Keratinocyte (primary cell): ENCODE results near the gene GCFC2. TPM values are rescaled to one million over a fixed set of nuclear protein-coding genes. Genes with fewer than 3 reads are reported as not detected.

ENCODE experiments used
- DNase-seq: peaks from one replicate; pipeline ENCODE4 v3.0.0-alpha.2; 2011; ENCODE audit warnings: low read depth, missing footprints, low spot score
- FAIRE-seq: peaks from 2 replicates; lab custom pipeline; 2011; peaks lifted over from hg19 to GRCh38; lab: Jason Lieb, UNC
- H2AFZ ChIP-seq: 2 replicates; pipeline ENCODE4 v1.6.0; 2012; ENCODE audit warnings: low read length, control low read depth, inconsistent platforms; ENCODE audit not compliant: control insufficient read depth
- H3K27ac ChIP-seq: 2 replicates; pipeline ENCODE4 v1.5.1; 2011; ENCODE audit warnings: low read length; ENCODE audit not compliant: control insufficient read depth, insufficient read depth
- H3K27me3 ChIP-seq: 3 replicates; pipeline ENCODE4 v1.6.0; 2011; ENCODE audit warnings: low read length; ENCODE audit not compliant: control insufficient read depth, insufficient read depth; ENCODE audit errors: extremely low read depth
- H3K36me3 ChIP-seq, 2 experiments: 2 replicates in 1 of 2; 3 replicates in 1 of 2; pipeline ENCODE4 v1.5.1; 2011; ENCODE audit warnings: low read length in 2 of 2, mild to moderate bottlenecking in 1 of 2; ENCODE audit not compliant: control insufficient read depth in 2 of 2, insufficient read depth in 2 of 2; ENCODE audit errors: extremely low read depth in 1 of 2
- H3K4me1 ChIP-seq: 3 replicates; pipeline ENCODE4 v1.5.1; 2011; ENCODE audit warnings: low read length; ENCODE audit not compliant: control insufficient read depth, insufficient read depth; ENCODE audit errors: extremely low read depth
- H3K4me2 ChIP-seq: 3 replicates; pipeline ENCODE4 v1.6.0; 2011; ENCODE audit warnings: low read depth, low read length; ENCODE audit not compliant: control insufficient read depth, insufficient read depth; ENCODE audit errors: extremely low read depth
- H3K4me3 ChIP-seq, 3 experiments: fragments of 200-600 bp in 1 of 3; sonication (generic) in 1 of 3; 2 replicates in 2 of 3; 3 replicates in 1 of 3; pipeline ENCODE4 v1.5.1; 2011 to 2016; ENCODE audit warnings: low read length in 3 of 3, mild to moderate bottlenecking in 3 of 3, control low read depth in 2 of 3, inconsistent platforms in 1 of 3, low read depth in 1 of 3, mixed read lengths in 1 of 3, mixed run types in 1 of 3, moderate library complexity in 1 of 3; ENCODE audit not compliant: control insufficient read depth in 2 of 3, insufficient read depth in 2 of 3; ENCODE audit errors: extremely low read depth in 1 of 3
- H3K79me2 ChIP-seq: 2 replicates; pipeline ENCODE4 v1.6.0; 2012; ENCODE audit warnings: low read length; ENCODE audit not compliant: control insufficient read depth, insufficient read depth
- H3K9ac ChIP-seq: 3 replicates; pipeline ENCODE4 v1.6.0; 2011; ENCODE audit warnings: low read length; ENCODE audit not compliant: control insufficient read depth, insufficient read depth; ENCODE audit errors: extremely low read depth
- H3K9me1 ChIP-seq: 3 replicates; pipeline ENCODE4 v1.6.0; 2011; ENCODE audit warnings: low read length; ENCODE audit not compliant: control insufficient read depth, insufficient read depth; ENCODE audit errors: extremely low read depth
- H3K9me3 ChIP-seq: 2 replicates; pipeline ENCODE4 v1.5.1; 2012; ENCODE audit warnings: low read depth, low read length; ENCODE audit not compliant: control insufficient read depth
- H4K20me1 ChIP-seq: 3 replicates; pipeline ENCODE4 v1.6.0; 2011; ENCODE audit warnings: low read length; ENCODE audit not compliant: control insufficient read depth, insufficient read depth; ENCODE audit errors: extremely low read depth
- EZH2 ChIP-seq: IDR thresholded peaks from one replicate; pipeline ENCODE4 v1.6.1; 2012; ENCODE audit warnings: inconsistent platforms, mild to moderate bottlenecking, low read length, moderate library complexity
- dilution Hi-C: fragments of 300-500 bp; cut with MboI; formaldehyde crosslinking; loops from one replicate; pipeline ENCODE4 v1.7.0; 2020; ENCODE audit warnings: low sequenced_read_pairs; ENCODE audit not compliant: extremely low pct_ligation_motif_present
- polyA plus RNA-seq, 5 experiments: library from polyadenylated mRNA; depleted of rRNA in 3 of 5; stranded (reverse) in 3 of 5; stranded (forward) in 1 of 5; unstranded in 1 of 5; fragments of >200 nt; gene quantifications; 1 replicate in 1 of 5; 2 replicates in 3 of 5; 3 replicates in 1 of 5; pipeline versions ENCODE4 v1.2.1 to v1.2.3, GENCODE V29; 2011 to 2012; ENCODE audit warnings: missing spikeins in 2 of 5, low read depth in 1 of 5, low replicate concordance in 1 of 5
- TF ChIP-seq, protein P1 (sequence below), 3 experiments: IDR thresholded peaks in 1 of 3; conservative IDR thresholded peaks in 1 of 3; optimal IDR thresholded peaks in 1 of 3; 2 replicates in 2 of 3; 3 replicates in 1 of 3; pipeline versions ENCODE3 to v1.5.1; 2011; ENCODE audit warnings: low read length in 3 of 3, mild to moderate bottlenecking in 3 of 3, moderate library complexity in 2 of 3, control low read depth in 1 of 3, inconsistent platforms in 1 of 3; ENCODE audit not compliant: insufficient read depth in 2 of 3; ENCODE audit errors: extremely low read depth in 1 of 3

GCFC2 gene
- polyA plus RNA-seq, 1 donor (not counting 4 experiments of a cell fraction or from before 2014, with no cell fraction given), result 17.0 TPM

DNA sequence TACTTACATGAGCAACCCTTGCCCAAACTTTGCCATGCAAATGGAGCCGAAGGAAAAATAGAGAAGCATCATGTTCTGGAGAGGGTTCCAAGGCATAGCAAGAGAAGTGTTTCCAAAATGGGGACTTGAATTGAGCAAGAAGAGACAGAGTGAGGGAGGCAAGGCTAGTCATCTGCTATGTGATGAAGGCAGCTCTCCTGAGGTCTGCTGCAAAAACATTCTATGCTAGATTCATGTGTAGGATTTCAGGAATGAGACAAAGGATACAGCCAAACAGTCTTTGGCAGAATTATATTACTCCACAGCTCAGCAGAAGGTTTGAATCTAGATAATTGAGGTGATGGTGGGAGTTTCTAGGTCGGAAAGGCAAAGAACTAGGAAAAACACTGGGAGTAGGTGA lies 88.2 kb downstream of the GCFC2 start:
- Histone ChIP-seq H3K27ac (no peak overlapping the region), H3K9me3 (no peaks in the 10 kb centered on the region), H4K20me1 (no peaks in the 10 kb centered on the region), H3K4me3 (no peak overlapping the region), H3K4me2 (no peak overlapping the region), H3K79me2 (no peaks in the 10 kb centered on the region), H3K9ac (no peak overlapping the region), H3K27me3 (no peaks in the 10 kb centered on the region), H3K9me1 (no peaks in the 10 kb centered on the region), H3K36me3 (no peaks in the 10 kb centered on the region), H3K4me1 (peaks cover 14% of the 10 kb centered on the region), H2AFZ (no peak overlapping the region)
- FAIRE-seq (no peak), DNase-seq (no peak)
- no peak for TF ChIP-seq EZH2
- TF ChIP-seq, protein P1, sequence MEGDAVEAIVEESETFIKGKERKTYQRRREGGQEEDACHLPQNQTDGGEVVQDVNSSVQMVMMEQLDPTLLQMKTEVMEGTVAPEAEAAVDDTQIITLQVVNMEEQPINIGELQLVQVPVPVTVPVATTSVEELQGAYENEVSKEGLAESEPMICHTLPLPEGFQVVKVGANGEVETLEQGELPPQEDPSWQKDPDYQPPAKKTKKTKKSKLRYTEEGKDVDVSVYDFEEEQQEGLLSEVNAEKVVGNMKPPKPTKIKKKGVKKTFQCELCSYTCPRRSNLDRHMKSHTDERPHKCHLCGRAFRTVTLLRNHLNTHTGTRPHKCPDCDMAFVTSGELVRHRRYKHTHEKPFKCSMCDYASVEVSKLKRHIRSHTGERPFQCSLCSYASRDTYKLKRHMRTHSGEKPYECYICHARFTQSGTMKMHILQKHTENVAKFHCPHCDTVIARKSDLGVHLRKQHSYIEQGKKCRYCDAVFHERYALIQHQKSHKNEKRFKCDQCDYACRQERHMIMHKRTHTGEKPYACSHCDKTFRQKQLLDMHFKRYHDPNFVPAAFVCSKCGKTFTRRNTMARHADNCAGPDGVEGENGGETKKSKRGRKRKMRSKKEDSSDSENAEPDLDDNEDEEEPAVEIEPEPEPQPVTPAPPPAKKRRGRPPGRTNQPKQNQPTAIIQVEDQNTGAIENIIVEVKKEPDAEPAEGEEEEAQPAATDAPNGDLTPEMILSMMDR (optimal IDR thresholded peaks at IDR 0.05 in 1 of 3, IDR thresholded peaks at IDR 0.05 in 1 of 3, conservative IDR thresholded peaks at IDR 0.05 in 1 of 3; ENCODE audit: extremely low read depth in 1 of 3, insufficient read depth in 2 of 3, low read length in 3 of 3), result no peak
- dilution Hi-C loops, result no loop called here

DNA sequence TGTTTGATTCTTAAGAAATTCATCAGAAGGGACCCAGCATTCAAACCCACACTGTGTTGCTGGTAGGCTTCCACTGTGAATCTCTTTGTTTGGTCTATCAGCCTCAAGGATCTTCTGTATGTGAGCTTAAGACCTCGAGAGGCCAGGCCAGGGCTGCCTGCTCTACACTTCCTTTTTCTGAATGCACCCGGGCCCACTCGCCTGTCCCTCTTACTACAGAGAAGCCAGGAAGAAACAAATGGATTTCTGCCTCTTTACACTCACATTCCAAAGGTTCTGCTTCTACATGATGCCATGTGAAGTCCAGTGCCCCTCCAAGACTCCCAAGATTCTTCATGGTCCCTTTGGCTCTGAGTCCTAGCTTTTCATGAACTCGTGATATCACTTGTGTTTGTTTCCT lies 89.5 kb downstream of the GCFC2 start:
- DNase-seq (no peak), FAIRE-seq (no peak)
- no peak overlapping the region for H3K9ac ChIP-seq
- H4K20me1 ChIP-seq, result no peaks in the 10 kb centered on the region
- H3K4me3 ChIP-seq, result no peak overlapping the region
- TF ChIP-seq, protein P1 (optimal IDR thresholded peaks at IDR 0.05 in 1 of 3, IDR thresholded peaks at IDR 0.05 in 1 of 3, conservative IDR thresholded peaks at IDR 0.05 in 1 of 3; ENCODE audit: extremely low read depth in 1 of 3, insufficient read depth in 2 of 3, low read length in 3 of 3), result no peak
- dilution Hi-C loops, result no loop called here
- no peak overlapping the region for H3K4me2 ChIP-seq
- H3K27ac ChIP-seq, result no peak overlapping the region
- no peaks in the 10 kb centered on the region for H3K79me2 ChIP-seq
- no peaks in the 10 kb centered on the region for H3K9me1 ChIP-seq
- H3K9me3 ChIP-seq, result no peaks in the 10 kb centered on the region
- no peak overlapping the region for H2AFZ ChIP-seq
- no peaks in the 10 kb centered on the region for H3K36me3 ChIP-seq
- no peaks in the 10 kb centered on the region for H3K27me3 ChIP-seq
- peaks cover 14% of the 10 kb centered on the region for H3K4me1 ChIP-seq
